Glomerular visceral epithelial cell (primary cell): ENCODE data around the gene TNFRSF18.

Experiments used
- DNase-seq: peaks from one replicate; pipeline ENCODE4 v3.0.0-alpha.2; 2016; ENCODE audit errors: extremely low spot score

TNFRSF18 gene

GRCh38 chr1:1166642-1167397 lies 39.6 kb downstream of the TNFRSF18 start:
- DNase-seq, result no peak

DNA sequence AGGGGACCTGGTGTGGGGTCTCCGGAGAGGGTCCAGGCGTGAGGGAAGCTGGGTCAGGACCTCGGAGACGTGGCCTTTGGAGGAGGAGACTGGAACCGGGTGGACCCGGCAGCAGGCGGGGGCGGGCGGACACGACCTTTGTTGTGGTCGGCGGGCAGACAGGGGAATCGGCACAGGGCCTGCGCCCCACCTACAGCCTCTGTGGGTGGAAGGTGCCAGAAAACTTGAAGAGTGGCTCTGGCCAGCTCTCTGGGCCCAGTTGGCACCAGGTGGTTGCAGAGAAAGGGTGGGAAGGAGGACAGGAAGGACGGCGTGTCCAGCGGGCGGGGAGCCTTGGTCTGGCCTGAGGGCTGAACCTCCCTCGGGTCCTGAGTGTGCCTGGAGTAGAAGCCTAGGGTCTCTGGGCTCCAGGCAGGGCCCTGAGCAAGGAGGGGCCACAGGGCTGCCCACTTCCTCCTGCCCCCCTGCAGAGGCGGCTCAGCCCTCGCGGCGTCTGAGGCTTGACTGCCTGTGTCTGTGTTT lies 40.4 kb downstream of the TNFRSF18 start:
- DNase-seq, result peak; percentile 72

GRCh38 chr1:1165485-1165884 lies 40.9 kb downstream of the TNFRSF18 start:
- DNase-seq, result peak; percentile 34

- DNase-seq, result peak; percentile 93
These were observed 41.5 kb downstream of the TNFRSF18 start for GRCh38 chr1:1164701-1165451.

GRCh38 chr1:1164361-1164700 lies 42.1 kb downstream of the TNFRSF18 start:
- DNase-seq, result no peak

DNA sequence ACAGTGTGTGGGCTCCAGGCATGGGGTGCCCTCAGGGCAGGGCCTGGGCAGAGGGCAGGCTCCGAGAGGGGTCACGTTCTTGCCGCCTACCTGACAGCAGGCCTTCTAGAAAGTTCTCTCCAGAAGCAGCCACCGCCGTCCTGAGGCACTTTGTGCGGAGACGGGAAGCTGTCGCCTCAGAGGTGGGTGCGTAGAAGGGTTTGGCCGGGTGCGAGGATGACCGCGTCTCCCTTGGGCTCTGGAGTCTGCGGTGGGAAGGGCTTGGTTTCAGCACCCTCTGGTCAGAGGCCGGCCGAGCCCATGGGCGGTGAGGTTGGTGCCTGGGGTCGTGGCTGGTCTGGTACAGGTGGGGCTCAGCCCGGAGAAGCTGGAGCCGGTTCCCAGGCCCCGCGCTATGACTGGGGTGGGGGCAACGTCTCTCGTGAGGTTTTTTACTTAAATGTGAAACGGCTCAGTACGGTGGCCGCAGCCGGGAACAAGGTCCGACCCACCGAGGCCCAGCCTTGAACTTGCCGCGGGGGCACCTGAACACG lies 42.8 kb downstream of the TNFRSF18 start:
- DNase-seq, result no peak

DNA sequence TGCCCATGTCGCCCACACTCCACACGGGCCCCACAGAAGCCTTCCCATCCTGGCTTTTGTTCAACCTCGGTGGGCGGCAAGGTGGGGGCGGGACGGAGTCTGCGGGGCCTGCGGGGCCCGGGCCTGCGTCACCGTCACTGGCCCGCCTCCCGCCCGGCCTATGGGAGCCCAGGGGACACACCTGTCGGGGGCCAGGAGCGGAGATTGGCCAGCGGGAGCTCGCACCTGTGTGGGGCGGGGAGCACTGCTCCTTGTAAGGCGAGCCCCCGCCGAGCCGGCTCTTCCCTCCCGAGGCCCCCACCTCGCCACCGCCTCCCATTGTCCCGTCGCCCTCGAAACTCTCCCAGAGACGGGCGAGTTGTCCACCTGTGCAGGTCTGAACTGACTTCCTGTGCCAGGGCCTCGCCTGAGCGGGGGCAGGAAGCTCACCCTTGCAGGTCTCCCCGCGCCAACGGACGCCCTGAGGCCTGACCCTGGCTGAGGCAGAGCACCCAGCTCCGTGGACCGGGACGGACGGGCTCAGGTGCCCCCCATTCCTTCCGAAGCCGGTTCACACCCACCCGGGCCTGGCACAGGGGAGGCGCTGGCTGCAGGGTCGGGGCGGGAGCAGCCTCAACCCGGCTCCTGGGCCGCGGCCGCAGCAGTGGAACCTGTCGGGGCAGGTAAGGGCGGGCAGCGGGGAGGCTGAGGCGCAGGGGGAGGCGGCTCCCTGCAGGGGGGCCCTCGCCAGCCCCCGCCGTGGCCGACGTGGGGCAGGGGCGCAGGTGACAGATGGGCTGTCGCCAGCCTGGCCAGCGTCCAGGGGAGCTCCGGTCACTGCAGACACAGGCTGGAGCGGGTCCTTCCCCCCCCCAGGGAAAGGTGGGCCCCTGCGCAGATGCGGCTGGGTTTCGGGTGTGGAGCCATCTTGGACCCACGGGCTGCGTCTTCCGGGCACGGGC lies 43.5 kb downstream of the TNFRSF18 start:
- DNase-seq, result no peak

DNA sequence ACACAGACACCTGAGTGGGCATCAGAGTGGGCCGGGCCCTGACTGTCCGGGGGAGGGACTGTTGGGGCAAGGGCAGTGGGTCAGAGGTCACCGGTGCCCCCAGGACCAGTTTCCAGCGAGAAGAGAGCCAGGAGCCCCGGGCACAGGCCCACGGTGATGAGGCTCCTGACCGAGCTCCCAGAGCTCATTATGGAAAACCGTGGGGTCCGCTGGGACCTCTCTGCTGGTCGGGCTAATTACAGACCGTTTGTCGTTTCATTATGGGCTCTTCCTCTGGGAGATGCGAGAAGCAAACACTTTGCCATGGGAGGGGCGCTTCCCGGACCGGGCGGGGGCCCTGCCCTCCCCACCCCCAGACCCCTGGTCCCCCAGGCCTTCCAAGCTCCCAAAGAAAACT lies 44.7 kb downstream of the TNFRSF18 start:
- DNase-seq, result no peak

- DNase-seq, result no peak
These were observed 45.2 kb downstream of the TNFRSF18 start for GRCh38 chr1:1161078-1161682.

DNA sequence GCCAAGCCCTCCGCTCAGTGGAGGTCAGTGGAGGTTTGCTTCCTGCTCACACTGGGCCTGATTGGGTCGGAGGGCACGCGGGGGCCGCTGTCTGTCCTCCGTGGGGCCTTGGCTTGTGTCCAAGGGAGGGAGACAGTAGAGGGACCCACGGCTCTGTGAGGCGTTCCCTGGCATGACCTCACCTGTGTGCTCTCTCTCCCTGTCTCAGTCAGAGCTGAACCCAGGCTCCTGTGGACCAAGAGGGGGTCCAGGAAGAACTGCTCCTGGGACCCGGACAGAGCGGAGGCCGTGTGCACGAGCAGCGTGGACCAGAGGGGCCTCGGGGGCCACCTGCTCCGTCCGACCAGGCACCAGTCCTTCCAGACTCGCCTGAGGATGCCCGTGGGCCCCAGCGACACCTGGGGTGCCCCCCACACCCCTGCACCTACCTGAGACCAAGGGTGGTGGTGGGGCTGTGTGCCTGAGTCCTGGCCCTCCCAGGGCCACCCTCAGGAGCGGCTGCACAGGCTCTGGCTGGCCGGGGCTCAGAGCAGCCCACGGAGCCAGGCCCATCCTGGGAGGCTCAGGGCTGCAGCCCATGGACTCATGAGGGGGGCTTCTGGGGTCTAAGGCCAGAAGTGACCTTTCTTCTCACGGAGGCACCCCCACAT lies 46.0 kb downstream of the TNFRSF18 start:
- no peak for DNase-seq

GRCh38 chr1:1157914-1158710 lies 48.3 kb downstream of the TNFRSF18 start:
- no peak for DNase-seq

GRCh38 chr1:1157426-1157913 lies 48.9 kb downstream of the TNFRSF18 start:
- peak; percentile 88 for DNase-seq

- DNase-seq, result no peak
These were observed 49.4 kb downstream of the TNFRSF18 start for GRCh38 chr1:1157033-1157365.

DNA sequence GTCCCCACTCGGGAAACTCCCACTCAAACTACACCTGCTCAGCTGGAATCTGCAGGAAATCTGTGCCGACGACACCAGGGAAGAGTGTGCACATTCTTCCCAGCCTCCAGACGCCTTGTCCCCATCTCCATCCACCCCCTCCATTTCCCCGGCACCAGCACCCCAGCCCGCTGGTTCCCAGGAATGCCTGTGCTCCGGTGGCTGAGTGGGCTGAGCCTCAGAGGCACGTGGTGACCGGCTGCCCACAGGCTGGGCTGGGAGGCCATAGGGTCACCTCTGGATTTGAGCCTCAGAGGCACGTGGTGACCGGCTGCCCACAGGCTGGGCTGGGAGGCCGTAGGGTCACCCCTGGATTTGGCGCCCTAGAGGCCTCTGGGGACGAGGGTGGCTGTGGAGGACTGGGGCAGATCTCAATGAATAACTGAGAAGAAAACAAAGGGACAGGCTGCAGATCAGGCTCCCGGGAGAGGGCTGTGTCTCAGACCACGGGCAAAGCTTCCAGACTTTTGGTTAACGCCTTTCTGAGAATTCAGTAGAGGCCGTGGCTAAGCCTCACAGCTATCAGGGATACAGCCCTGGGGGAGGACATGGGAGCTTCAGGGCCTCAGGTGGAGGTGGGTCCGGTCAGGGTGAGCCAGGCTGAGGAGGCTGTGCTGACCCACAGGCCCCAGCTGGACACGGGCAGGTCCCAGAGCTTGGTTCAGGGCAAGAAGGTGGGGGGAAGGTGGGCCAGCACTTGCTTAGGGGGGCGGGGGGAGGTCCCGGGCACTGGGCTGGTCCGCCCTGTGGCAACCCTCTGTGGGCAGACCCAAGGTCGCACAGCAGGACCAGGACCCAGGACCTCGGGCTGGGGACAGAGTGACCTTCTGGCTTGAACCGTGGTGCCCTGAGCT lies 50.0 kb downstream of the TNFRSF18 start:
- peak; percentile 60 for DNase-seq

DNA sequence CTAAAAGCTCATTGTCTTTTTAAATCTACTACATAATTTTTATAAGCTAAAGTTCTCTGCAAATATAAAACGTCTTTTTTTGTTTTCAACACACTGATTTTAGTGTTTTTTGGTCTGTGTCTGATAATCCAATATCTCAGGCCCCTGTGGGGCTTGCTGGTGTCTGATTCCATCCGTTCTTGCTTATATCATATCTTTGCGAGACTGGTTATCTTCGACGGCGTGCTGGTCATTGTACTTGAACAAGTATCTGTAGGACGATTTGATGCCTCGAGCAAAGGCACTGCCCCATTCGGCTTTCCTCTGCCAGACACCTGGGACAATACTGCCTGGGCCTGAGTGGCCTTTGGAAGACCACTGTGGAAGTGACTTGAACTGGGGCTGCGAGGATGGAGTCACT lies 51.1 kb downstream of the TNFRSF18 start:
- DNase-seq, result no peak

DNA sequence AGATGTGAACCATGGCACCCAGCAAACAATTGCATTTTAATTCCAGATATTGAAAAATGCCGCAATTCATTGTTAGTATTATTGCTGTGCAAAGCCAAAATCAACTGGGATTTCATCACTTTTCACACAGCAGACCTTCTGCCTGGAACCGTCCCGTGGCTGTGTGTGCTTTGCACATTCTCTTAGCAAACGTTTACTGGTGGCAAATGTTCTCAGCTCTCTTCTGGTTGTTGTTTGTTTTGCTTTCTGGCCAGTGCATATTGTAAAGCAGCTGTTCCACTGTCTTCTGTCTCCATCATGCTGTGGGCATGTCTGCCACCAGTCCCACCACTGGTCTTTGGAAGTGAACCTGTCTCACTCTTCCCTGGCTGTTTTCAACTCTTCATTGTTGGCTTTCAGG lies 52.5 kb downstream of the TNFRSF18 start:
- no peak for DNase-seq
